ENCODE data around the gene RAD18.

The RAD18 gene, protein sequence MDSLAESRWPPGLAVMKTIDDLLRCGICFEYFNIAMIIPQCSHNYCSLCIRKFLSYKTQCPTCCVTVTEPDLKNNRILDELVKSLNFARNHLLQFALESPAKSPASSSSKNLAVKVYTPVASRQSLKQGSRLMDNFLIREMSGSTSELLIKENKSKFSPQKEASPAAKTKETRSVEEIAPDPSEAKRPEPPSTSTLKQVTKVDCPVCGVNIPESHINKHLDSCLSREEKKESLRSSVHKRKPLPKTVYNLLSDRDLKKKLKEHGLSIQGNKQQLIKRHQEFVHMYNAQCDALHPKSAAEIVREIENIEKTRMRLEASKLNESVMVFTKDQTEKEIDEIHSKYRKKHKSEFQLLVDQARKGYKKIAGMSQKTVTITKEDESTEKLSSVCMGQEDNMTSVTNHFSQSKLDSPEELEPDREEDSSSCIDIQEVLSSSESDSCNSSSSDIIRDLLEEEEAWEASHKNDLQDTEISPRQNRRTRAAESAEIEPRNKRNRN

DNA sequence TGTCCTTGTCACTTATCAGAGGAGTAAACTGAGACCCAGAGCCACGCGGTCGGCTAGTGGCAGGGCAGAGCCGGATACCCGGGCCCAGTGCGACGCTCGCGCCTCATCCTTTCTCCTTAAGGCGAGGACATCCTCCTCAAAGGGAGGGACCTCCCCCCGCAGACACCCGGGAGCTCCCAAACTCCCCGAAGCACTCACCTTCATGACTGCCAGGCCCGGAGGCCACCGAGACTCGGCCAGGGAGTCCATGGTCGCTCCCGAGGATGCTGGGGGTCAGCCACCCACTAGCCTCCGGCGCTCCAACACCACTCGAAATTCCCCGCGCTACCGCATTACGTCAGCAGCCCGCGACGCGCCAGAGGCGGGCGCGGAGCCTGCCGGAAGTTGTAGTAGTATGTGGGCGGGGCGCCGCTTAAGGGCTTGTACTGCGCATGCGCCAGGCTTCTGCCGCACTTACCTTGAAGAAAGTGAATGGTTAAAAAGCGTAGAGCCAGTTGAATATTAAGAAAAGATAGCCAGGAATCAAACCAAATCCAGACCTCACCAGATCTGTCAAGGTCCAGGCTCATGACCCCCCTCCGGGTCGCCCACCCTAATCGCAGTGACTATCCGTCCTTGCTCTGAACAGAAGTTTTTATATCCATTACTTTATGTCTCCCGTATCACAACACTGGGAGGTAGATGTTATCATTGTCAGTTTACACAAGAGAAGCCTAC, at the start of gene RAD18:
RAD18 (minus strand) TSS at position 336 of the 717 bp plus-strand sequence; CDS start at position 249, 87 bp downstream.
- DNase-seq = peak; percentile 90

GRCh38 chr3:9012521-9012920, 49.2 kb upstream of the RAD18 start:
- no peak for DNase-seq

DNA sequence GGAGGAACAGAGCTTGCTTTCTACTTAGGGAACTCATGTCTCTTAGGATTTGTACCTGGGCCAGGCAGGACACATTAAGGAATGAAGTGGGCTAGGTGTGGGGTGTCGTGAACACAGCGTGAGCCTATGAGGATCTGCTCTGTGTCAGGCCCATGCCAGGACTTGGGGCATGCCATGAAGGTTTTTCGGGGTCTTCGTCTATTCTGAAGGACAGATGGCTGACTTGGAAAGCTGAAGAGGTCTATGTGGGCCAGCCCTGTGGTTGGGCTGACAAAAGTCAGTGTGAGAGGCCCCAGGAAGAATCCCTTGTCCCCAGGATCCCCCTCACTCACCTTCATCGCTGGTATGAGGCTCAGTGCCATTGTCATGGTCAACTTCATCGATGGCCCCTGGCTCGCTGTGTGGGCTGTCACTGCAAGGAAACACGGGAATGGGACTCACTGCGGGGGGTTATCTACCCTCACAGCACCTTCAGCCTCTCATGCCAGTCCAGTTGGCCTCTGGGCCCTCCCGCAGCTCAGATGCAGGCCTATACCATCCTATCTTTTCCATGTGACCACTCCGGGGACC, 46.8 kb upstream of the RAD18 start:
- DNase-seq = no peak

GRCh38 chr3:9008550-9009255, 45.4 kb upstream of the RAD18 start:
- DNase-seq = no peak

- DNase-seq = no peak
Observed at GRCh38 chr3:9007928-9008327, 44.7 kb upstream of the RAD18 start.

GRCh38 chr3:9007213-9007612, 43.9 kb upstream of the RAD18 start:
- DNase-seq = no peak

- no peak for DNase-seq
Observed at GRCh38 chr3:9000041-9000440, 36.8 kb upstream of the RAD18 start.

GRCh38 chr3:8997151-8997550, 33.9 kb upstream of the RAD18 start:
- DNase-seq = no peak

DNA sequence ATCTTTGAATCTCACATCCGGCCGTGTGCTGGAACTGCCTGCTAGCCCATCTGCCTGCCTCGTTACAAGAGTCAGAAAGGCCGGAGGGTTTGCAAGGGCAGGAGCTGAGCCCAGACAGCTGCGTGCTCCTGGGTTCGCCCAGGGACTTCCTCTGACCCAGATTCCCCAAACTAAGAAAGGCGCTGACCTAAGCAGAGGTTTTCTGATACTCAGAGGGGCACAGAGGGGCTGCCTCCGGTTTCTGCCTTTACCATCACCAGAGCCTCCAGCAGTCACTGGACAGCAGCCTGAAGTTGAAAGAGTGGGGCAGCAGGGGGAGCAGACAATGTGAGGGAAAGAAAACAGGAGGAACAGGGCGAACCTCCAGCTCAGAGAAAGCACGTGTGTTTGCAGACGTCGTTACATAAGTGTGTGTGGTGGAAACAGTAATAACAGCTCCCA, 33.4 kb upstream of the RAD18 start:
- no peak for DNase-seq

- no peak for DNase-seq
Observed at GRCh38 chr3:8996216-8996615, 32.9 kb upstream of the RAD18 start.

GRCh38 chr3:8994226-8994625, 31.0 kb upstream of the RAD18 start:
- no peak for DNase-seq

- DNase-seq = no peak
Observed at GRCh38 chr3:8993331-8993730, 30.1 kb upstream of the RAD18 start.

GRCh38 chr3:8992854-8993253, 29.6 kb upstream of the RAD18 start:
- DNase-seq = no peak

DNA sequence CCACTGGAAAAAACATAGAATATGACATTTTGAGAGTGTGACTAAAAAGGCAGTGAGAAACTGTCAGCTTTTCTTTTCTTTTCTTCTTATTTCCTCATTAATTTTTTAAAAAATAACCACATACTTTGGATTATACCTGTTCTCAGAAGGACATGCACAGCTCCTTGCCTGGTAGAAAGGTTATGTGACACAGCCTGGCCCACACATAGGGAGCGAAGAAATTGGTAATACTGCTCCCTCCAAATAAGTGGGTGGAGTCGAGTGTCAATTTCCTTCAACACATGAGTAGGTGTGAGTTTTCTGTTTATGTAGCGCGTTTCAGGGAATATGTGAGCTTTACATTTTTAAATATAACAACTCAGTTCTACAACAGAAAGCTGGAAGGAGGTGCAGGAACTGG, 28.9 kb upstream of the RAD18 start:
- DNase-seq = no peak

DNA sequence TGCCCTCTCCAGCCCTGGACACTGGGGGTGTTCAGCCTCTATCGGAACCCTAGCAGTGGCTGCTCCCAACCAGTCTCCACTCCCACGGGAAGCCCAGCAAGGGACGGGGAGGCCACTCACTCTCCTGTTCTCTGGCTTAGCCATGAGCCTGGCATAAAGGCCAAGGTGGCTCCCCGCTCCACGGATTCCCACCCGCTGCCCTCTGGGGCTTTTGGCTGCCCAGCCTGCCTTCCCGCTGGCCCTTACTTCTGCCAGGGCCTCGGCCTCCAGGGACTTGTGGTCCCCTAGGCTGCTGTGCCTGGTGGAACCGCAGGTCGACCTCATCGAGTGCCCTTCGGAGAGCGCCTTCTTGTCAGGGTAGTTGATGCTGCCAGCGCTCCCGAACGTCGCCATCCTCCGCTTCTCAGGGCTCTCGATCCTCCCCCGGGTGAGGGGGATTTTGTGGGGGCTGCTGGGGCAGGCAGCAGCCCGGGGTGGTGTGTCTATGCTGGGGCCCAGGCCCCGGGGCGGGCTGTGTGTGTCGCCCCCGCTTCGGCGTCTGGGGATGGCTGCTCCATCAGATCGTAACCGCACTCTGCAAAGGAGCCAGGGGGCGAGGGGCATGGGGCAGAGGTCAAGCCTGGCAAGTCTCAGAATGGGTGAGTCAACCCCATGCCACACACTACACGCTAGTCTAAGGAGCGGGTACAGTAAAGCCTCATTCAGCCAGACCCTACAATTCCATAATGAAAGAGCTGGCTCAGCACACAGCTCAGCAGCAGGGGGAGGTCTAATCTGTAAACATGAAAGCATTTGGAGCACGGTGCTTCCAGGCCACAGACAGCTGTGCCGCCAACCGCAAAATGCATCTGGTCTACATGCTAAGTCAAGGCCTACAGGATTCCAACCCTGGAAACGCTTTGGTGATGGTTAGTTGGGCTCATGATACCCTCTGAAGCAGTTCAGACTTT, 27.3 kb upstream of the RAD18 start:
- DNase-seq = no peak

DNA sequence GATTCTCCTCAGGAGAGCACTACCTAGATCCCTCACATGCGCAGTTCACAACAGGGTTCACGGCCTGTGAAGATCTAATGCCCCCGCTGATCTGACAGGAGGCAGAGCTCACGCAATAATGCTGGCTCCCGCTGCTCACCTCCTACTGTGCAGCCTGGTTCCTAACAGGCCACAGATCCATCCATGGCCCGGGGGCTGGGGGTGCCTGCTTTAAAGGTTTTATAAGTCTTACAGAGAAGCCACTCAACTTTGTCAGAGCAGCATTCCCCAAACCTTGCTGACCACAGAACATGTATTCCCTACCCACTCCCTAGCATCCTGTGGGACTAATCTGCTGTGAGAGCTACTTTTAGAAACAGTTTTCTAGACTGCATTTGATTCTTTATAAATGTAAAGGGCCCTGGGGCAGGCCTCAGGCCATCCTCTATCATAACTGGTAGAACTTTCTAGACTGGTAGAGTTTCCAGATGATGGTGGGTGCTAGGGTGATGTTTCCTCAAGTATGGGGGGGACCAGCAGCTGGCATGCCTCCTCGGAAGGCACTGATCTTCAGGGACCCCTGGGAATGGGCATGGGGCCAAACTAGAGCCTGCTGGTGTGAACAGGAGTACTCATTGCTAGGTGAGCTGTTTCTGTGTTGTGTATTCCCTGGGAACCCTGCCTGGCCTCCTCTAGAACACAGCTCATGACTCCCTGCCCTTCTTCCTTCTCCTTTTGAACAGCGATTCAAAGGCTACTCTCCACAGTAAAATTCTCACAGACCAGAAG, 25.7 kb upstream of the RAD18 start:
- DNase-seq = no peak

GRCh38 chr3:8988384-8988655, 25.0 kb upstream of the RAD18 start:
- DNase-seq = no peak

DNA sequence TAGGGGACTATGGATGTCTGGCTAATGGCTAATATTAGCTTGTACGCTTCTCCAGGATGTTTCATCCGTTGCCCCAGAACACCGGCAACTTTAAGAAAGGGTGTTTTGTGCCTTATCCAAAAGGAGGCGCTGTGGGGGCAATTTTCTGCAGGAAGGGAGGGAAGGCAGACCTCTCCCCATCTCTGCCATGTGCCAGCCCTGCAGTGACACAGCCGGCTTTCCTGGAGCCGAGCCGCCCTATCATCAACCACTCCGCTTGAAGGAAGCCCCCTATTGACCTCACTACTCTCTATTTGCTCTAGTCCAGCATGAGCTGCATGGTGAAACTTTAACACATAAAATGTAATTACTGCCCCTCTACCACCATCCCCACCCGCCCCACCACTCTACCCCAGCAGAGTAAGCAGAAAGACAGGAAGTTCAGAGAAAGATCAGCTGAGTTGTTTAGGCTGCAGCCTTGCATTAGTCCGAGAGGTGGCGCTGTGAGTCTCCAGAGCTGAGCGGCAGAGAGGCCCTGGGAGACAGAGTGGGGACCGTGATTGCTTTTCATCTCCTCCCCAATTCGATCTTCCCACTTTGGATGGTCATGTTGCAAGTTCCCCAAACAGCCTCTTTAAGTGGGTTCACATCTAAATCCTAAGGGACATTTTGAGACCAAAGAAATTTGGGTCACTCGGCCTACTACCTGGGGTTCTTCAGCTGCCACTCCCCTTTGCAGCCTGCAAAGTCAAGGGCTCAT, 24.5 kb upstream of the RAD18 start:
- DNase-seq = peak; percentile 29

DNA sequence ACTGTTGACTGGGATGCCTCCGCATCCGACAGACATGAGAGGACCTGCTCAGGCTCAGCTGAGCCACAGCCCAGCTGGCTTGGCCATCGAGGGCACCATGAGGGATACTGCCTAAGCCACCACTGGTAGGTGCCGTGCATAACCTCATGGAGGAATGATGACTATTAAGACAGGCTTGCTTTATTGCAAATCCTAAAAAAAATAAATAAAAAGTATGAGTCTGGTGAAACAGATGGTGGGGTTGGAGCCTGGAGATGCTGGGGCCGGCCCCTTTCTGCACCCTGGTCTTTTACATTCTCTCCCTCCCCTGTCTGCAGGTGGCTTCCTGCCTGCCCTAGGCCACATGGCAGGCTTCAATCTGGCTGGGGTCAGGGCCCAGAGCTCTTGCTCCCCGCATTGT, 24.0 kb upstream of the RAD18 start:
- no peak for DNase-seq

- DNase-seq = no peak
Observed at GRCh38 chr3:8986741-8987140, 23.5 kb upstream of the RAD18 start.

DNA sequence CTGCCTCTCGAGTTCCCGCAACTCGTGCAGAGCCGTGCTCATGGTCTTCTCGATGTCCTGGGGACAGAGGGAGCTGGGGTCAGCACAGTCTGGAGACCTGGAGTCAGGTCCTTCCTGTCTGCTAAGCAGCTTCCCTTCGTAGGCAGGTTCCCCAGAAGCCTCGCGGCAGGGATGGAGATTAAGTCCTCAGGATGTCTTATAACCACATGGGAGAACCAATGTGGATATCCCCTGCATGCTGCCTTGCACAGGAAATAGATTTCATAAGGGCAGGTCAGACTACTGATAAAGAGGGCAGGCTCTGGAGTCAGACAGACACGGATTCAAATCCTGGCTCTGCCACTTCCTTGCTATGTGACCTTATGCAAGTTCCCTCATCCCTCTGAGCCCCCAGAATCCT, 22.6 kb upstream of the RAD18 start:
- no peak for DNase-seq
